ENCODE data around the gene PDCL2.
"Not testable (repeated sequence)": the region's sequence is repeated elsewhere in the genome, so short reads cannot be mapped to it uniquely, and the experiment has no call there.

PDCL2 gene

GRCh38 chr4:55592014-55592413 is at the start of gene PDCL2:
TSS of gene PDCL2 (minus strand) at chr4:55592245. CDS start at chr4:55592109, 136 bp downstream.
- DNase-seq (ENCODE audit: low spot score) = no peak

- no peak for DNase-seq (ENCODE audit: low spot score)
Observed at GRCh38 chr4:55637272-55637820, 45.3 kb upstream of the PDCL2 start.

GRCh38 chr4:55636656-55636999 is 44.6 kb upstream of the PDCL2 start:
- DNase-seq (ENCODE audit: low spot score) = no peak

- DNase-seq (ENCODE audit: low spot score) = peak; percentile 20
Observed at GRCh38 chr4:55635741-55636655, 44.0 kb upstream of the PDCL2 start, which contains the start of gene NMU. TSS of gene NMU (minus strand) at chr4:55636298. CDS start at chr4:55636192, 106 bp downstream.

- DNase-seq (ENCODE audit: low spot score) = no peak
Observed at GRCh38 chr4:55635282-55635681, 43.2 kb upstream of the PDCL2 start.

- DNase-seq (ENCODE audit: low spot score) = no peak
Observed at GRCh38 chr4:55634417-55635128, 42.5 kb upstream of the PDCL2 start.

- DNase-seq (ENCODE audit: low spot score) = no peak
Observed at GRCh38 chr4:55633903-55634302, 41.9 kb upstream of the PDCL2 start.

GRCh38 chr4:55625835-55626234 is 33.8 kb upstream of the PDCL2 start:
- DNase-seq (ENCODE audit: low spot score) = no peak

- not testable (repeated sequence) for DNase-seq (ENCODE audit: low spot score)
Observed at GRCh38 chr4:55624063-55624462, 32.0 kb upstream of the PDCL2 start.

GRCh38 chr4:55618546-55619143 is 26.6 kb upstream of the PDCL2 start:
- no peak for DNase-seq (ENCODE audit: low spot score)

- DNase-seq (ENCODE audit: low spot score) = no peak
Observed at GRCh38 chr4:55617587-55618197, 25.6 kb upstream of the PDCL2 start.

GRCh38 chr4:55615008-55615407 is 23.0 kb upstream of the PDCL2 start:
- DNase-seq (ENCODE audit: low spot score) = no peak

GRCh38 chr4:55613621-55614020 is 21.6 kb upstream of the PDCL2 start:
- DNase-seq (ENCODE audit: low spot score) = no peak

- DNase-seq (ENCODE audit: low spot score) = no peak
Observed at GRCh38 chr4:55612341-55612740, 20.3 kb upstream of the PDCL2 start.

GRCh38 chr4:55611358-55612059 is 19.5 kb upstream of the PDCL2 start:
- no peak for DNase-seq (ENCODE audit: low spot score)

GRCh38 chr4:55610381-55610780 is 18.3 kb upstream of the PDCL2 start:
- no peak for DNase-seq (ENCODE audit: low spot score)

GRCh38 chr4:55609393-55609866 is 17.4 kb upstream of the PDCL2 start:
- DNase-seq (ENCODE audit: low spot score) = no peak

- DNase-seq (ENCODE audit: low spot score) = no peak
Observed at GRCh38 chr4:55608591-55608990, 16.5 kb upstream of the PDCL2 start.

- no peak for DNase-seq (ENCODE audit: low spot score)
Observed at GRCh38 chr4:55604996-55605395, 13.0 kb upstream of the PDCL2 start.

- DNase-seq (ENCODE audit: low spot score) = no peak
Observed at GRCh38 chr4:55600640-55601039, 8.6 kb upstream of the PDCL2 start.

GRCh38 chr4:55598641-55599040 is 6.6 kb upstream of the PDCL2 start:
- DNase-seq (ENCODE audit: low spot score) = no peak
